Measurements from ENCODE around the gene SLC37A4. TPM values are rescaled to one million over a fixed set of nuclear protein-coding genes. Genes with fewer than 3 reads are reported as not detected.
"Not testable (repeated sequence)": the region's sequence is repeated elsewhere in the genome, so short reads cannot be mapped to it uniquely, and the experiment has no call there.

The SLC37A4 gene
- polyA plus RNA-seq, 1 donor from 2014 or later, result 23.5 TPM

GRCh38 chr11:119061256-119061655, 30.6 kb upstream of the SLC37A4 start:
- Histone ChIP-seq H3K27me3 (ENCODE audit: insufficient read depth, low read depth, low read length) (no peaks in the 10 kb centered on the region), H2AFZ (ENCODE audit: low read depth, low read length) (no peak overlapping the region), H3K27ac (ENCODE audit: low read length) (no peak overlapping the region), H3K4me2 (ENCODE audit: low read length) (no peak overlapping the region), H3F3A (ENCODE audit: insufficient read depth, low read length, poor library complexity, severe bottlenecking) (no peaks in the 10 kb centered on the region), H3K9me3 (ENCODE audit: low read length) (no peaks in the 10 kb centered on the region), H3K36me3 (ENCODE audit: insufficient read depth, low read length) (no peaks in the 10 kb centered on the region), H3K4me3 (ENCODE audit: low read length) (no peak overlapping the region), H4K20me1 (ENCODE audit: insufficient read depth) (no peaks in the 10 kb centered on the region), H3K9me2 (ENCODE audit: insufficient read depth, low read length) (no peaks in the 10 kb centered on the region), H3K9ac (ENCODE audit: low read length) (no peak overlapping the region), H3K79me2 (replicated peaks; ENCODE audit: insufficient read depth, low read length) (peaks cover 2% of the 10 kb centered on the region)
- TF ChIP-seq EZH2 (IDR thresholded peaks at IDR 0.05; ENCODE audit: borderline replicate concordance, insufficient read depth, low read length, poor library complexity, severe bottlenecking) (no peak), MXI1 (conservative IDR thresholded peaks at IDR 0.05; ENCODE audit: poor library complexity, severe bottlenecking) (no peak), SMC3 (conservative IDR thresholded peaks at IDR 0.05; ENCODE audit: poor library complexity) (no peak), POLR2AphosphoS5 (IDR thresholded peaks at IDR 0.05) (no peak), TAF1 (IDR thresholded peaks at IDR 0.05; ENCODE audit: low read depth) (no peak), RAD21 (conservative IDR thresholded peaks at IDR 0.05) (no peak), REST (IDR thresholded peaks at IDR 0.05; ENCODE audit: borderline replicate concordance) (no peak), EP300 (conservative IDR thresholded peaks at IDR 0.05; ENCODE audit: poor library complexity, severe bottlenecking) (no peak), CTCF (IDR thresholded peaks at IDR 0.05; ENCODE audit: poor library complexity, severe bottlenecking) (no peak)

- not testable (repeated sequence) for H3K9ac ChIP-seq (ENCODE audit: low read length); H3F3A ChIP-seq (ENCODE audit: insufficient read depth, low read length, poor library complexity, severe bottlenecking); H3K4me2 ChIP-seq (ENCODE audit: low read length); H3K9me3 ChIP-seq (ENCODE audit: low read length); H4K20me1 ChIP-seq (ENCODE audit: insufficient read depth); H2AFZ ChIP-seq (ENCODE audit: low read depth, low read length); H3K4me3 ChIP-seq (ENCODE audit: low read length); H3K27me3 ChIP-seq (ENCODE audit: insufficient read depth, low read depth, low read length); H3K27ac ChIP-seq (ENCODE audit: low read length); H3K36me3 ChIP-seq (ENCODE audit: insufficient read depth, low read length); H3K9me2 ChIP-seq (ENCODE audit: insufficient read depth, low read length)
- H3K79me2 ChIP-seq (replicated peaks; ENCODE audit: insufficient read depth, low read length), result peaks cover 12% of the 10 kb centered on the region
Observed at GRCh38 chr11:119059128-119059527, 28.5 kb upstream of the SLC37A4 start.

All from neural cell (in vitro differentiated cells).